ENCODE results near the gene PPP1R9A. TPM values are rescaled to one million over a fixed set of nuclear protein-coding genes. Genes with fewer than 3 reads are reported as not detected.
A peak's percentile ranks its signal among the peaks of the same experiment; 100 is the strongest.

Gene PPP1R9A
- polyA plus RNA-seq, 1 donor from 2014 or later: 52.8 TPM

DNA sequence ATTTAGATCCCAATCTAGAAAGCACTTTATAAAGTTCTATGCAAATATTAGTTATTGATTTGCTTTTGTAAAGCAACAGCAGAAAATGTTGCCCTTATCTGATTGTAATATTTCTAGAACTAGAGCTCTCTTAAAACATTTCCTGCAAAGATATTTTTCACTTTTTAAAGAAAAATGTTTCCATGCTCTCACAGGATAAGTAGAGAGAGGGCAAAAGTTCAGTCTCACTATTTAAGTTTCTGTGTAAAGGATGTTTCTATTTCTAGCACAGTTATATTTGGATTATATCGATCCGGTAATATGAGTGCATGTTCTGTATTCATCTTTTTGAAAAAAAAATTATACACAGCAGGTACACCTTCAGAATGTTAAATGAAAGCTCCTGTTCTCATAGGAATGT is 334.9 kb downstream of the PPP1R9A start:
- no peaks in the 10 kb centered on the region for H3F3A ChIP-seq (ENCODE audit: insufficient read depth, low read length, poor library complexity, severe bottlenecking)
- TF ChIP-seq SMC3 (conservative IDR thresholded peaks at IDR 0.05; ENCODE audit: poor library complexity): no peak
- no peak for TF ChIP-seq EZH2 (IDR thresholded peaks at IDR 0.05; ENCODE audit: borderline replicate concordance, insufficient read depth, low read length, poor library complexity, severe bottlenecking)
- TF ChIP-seq RAD21 (conservative IDR thresholded peaks at IDR 0.05): no peak
- no peak for TF ChIP-seq REST (IDR thresholded peaks at IDR 0.05; ENCODE audit: borderline replicate concordance)
- no peaks in the 10 kb centered on the region for H3K9me3 ChIP-seq (ENCODE audit: low read length)
- no peak overlapping the region for H2AFZ ChIP-seq (ENCODE audit: low read depth, low read length)
- H4K20me1 ChIP-seq (ENCODE audit: insufficient read depth): no peaks in the 10 kb centered on the region
- no peak overlapping the region for H3K4me2 ChIP-seq (ENCODE audit: low read length)
- H3K9ac ChIP-seq (ENCODE audit: low read length): no peak overlapping the region
- no peaks in the 10 kb centered on the region for H3K79me2 ChIP-seq (replicated peaks; ENCODE audit: insufficient read depth, low read length)
- H3K4me3 ChIP-seq (ENCODE audit: low read length): no peak overlapping the region
- no peaks in the 10 kb centered on the region for H3K27me3 ChIP-seq (ENCODE audit: insufficient read depth, low read depth, low read length)
- no peak overlapping the region for H3K27ac ChIP-seq (ENCODE audit: low read length)
- no peaks in the 10 kb centered on the region for H3K9me2 ChIP-seq (ENCODE audit: insufficient read depth, low read length)
- no peaks in the 10 kb centered on the region for H3K36me3 ChIP-seq (ENCODE audit: insufficient read depth, low read length)

DNA sequence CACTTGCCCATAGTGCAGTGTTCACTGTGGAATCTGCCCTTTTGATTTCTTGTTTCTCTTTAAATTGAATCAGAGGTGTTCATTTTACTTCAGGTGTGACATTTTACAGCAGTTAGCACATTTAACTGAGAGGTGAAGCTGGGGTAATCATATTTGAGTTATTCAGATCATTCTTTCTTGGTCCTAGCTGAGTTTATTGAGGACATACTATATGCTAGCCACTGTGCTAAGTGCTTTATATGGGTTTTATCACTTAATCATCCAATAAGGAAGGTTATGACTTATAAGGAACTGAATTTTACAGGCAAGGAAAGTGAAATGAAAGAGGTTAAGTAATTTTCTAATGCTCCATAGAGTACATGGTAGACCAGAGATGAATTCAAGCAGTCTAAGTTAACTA is 337.2 kb downstream of the PPP1R9A start:
- Histone ChIP-seq H3K9me2 (ENCODE audit: insufficient read depth, low read length) (no peaks in the 10 kb centered on the region), H3K27me3 (ENCODE audit: insufficient read depth, low read depth, low read length) (no peaks in the 10 kb centered on the region), H3K27ac (ENCODE audit: low read length) (no peak overlapping the region), H3F3A (ENCODE audit: insufficient read depth, low read length, poor library complexity, severe bottlenecking) (peaks cover 5% of the 10 kb centered on the region), H3K79me2 (replicated peaks; ENCODE audit: insufficient read depth, low read length) (no peaks in the 10 kb centered on the region), H2AFZ (ENCODE audit: low read depth, low read length) (no peak overlapping the region), H3K36me3 (ENCODE audit: insufficient read depth, low read length) (no peaks in the 10 kb centered on the region), H4K20me1 (ENCODE audit: insufficient read depth) (no peaks in the 10 kb centered on the region), H3K4me2 (ENCODE audit: low read length) (no peak overlapping the region), H3K9ac (ENCODE audit: low read length) (no peak overlapping the region), H3K9me3 (ENCODE audit: low read length) (no peaks in the 10 kb centered on the region), H3K4me3 (ENCODE audit: low read length) (no peak overlapping the region)
- no peak for TF ChIP-seq EP300 (conservative IDR thresholded peaks at IDR 0.05; ENCODE audit: poor library complexity, severe bottlenecking)
- TF ChIP-seq EZH2 (IDR thresholded peaks at IDR 0.05; ENCODE audit: borderline replicate concordance, insufficient read depth, low read length, poor library complexity, severe bottlenecking): no peak

DNA sequence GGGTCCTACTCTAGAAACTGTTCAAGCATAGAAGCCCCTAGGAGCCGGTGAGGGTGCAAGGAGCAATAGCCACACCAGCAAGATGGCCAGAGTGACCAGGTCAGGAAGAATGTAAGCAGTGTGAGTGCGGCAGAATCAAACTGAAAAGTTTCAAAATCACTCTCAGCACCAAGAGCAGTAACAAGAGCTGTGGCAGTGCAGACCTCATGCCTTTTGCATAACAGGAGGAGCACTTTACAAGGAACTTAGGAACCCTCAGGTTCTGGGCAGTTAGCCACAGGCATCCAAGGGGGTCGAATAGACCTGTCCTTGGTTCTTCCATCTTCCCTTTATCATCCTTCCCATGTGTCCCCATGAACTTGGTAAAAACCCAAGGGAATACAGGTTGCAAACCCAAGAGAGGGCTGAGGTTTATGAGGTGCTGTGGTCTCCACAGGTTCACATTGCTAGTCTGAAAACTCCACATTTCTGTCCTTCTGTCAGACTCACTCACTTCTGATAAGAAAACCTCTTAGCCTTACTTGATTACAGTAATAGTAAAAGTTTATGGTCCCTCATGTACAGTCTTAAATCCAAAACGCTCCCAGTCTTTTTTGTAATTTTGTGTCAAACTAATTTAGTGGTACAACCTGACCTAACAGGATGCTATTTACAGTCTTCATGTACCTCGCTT is 338.6 kb downstream of the PPP1R9A start:
- no peak for TF ChIP-seq REST (IDR thresholded peaks at IDR 0.05; ENCODE audit: borderline replicate concordance)
- Histone ChIP-seq H3K4me3 (ENCODE audit: low read length) (no peak overlapping the region), H3K36me3 (ENCODE audit: insufficient read depth, low read length) (no peaks in the 10 kb centered on the region), H3K9me3 (ENCODE audit: low read length) (no peaks in the 10 kb centered on the region), H4K20me1 (ENCODE audit: insufficient read depth) (no peaks in the 10 kb centered on the region), H3K27ac (ENCODE audit: low read length) (no peak overlapping the region), H3K9ac (ENCODE audit: low read length) (no peak overlapping the region), H2AFZ (ENCODE audit: low read depth, low read length) (no peak overlapping the region), H3K79me2 (replicated peaks; ENCODE audit: insufficient read depth, low read length) (no peaks in the 10 kb centered on the region), H3K27me3 (ENCODE audit: insufficient read depth, low read depth, low read length) (no peaks in the 10 kb centered on the region), H3K4me2 (ENCODE audit: low read length) (peak overlapping the region; percentile 40), H3K9me2 (ENCODE audit: insufficient read depth, low read length) (no peaks in the 10 kb centered on the region), H3F3A (ENCODE audit: insufficient read depth, low read length, poor library complexity, severe bottlenecking) (peaks cover 5% of the 10 kb centered on the region)

Data from neural cell (in vitro differentiated cells).